Inferior parietal cortex (tissue), 1 donor: ENCODE results near the gene SCP2.

Experiments
- DNase-seq: peaks from one replicate; pipeline ENCODE4 v3.0.0-alpha.2; 2016; ENCODE audit errors: extremely low spot score

Gene SCP2

DNA sequence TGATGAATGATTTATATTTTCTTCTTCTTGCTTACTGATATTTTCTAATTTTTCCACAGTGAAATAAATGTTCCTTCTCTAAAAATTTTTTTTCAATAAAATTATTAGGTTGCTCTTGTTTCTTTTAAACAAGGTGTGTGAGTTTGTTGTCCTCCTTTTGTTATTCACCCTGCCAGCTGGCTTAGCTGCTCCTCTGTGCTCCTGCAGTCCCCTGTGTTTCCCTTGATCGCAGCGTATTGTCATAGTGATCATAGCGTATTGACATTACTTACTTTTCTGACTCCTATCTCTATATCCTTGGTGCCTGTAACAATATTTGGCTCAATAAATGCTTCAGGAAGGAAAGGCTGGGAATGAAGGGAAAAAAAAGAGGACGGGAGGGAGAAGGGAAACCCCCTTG, 110.1 kb downstream of the SCP2 start:
- DNase-seq, result no peak

DNA sequence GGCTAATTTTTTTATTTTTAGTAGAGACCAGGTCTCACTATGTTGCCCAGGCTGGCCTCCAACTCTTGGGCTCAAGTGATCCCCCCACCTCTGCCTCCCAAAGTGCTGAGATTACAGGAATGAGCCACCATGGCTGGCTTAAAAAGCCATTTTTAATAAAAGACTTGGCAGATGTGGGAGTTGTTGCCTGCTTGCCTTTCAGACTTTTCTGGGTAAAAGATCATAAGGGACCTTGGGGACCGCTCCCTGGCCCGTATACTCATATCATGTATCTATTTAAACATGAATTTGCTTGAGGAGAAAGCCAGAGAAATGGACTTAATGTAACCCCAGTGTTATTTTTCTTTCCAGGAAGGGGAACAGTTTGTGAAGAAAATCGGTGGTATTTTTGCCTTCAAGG, 111.5 kb downstream of the SCP2 start:
- no peak for DNase-seq

GRCh38 chr1:53043271-53043670, 116.2 kb downstream of the SCP2 start:
- no peak for DNase-seq

- no peak for DNase-seq
Measured at GRCh38 chr1:53044926-53045325, 117.8 kb downstream of the SCP2 start.

DNA sequence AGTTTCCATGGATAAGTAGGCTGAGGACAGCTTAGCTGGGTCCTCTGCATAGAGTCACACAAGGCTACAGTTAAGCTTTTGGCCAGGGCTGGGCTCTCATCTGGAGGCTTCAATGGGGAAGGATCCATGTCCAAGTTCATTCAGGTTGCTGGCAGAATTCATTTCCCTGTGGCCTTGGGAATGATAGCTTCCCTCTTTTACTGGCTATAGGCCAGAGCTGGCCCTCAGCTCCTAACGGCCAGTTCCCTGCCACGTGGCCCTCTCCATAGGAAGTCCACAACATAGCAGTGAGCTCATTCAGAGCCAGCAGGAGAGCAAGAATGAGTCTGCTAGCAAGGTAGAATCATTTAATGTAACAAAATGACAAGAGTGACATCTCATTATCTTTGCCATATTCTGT, 119.9 kb downstream of the SCP2 start:
- no peak for DNase-seq

- no peak for DNase-seq
Measured at GRCh38 chr1:53047737-53048736, 121.0 kb downstream of the SCP2 start.

GRCh38 chr1:53048960-53049573, 122.0 kb downstream of the SCP2 start:
- peak; percentile 40 for DNase-seq

- no peak for DNase-seq
Measured at GRCh38 chr1:53049574-53049967, 122.5 kb downstream of the SCP2 start.

- DNase-seq, result no peak
Measured at GRCh38 chr1:53050310-53050709, 123.2 kb downstream of the SCP2 start.

- DNase-seq, result no peak
Measured at GRCh38 chr1:53051676-53052075, 124.6 kb downstream of the SCP2 start.

DNA sequence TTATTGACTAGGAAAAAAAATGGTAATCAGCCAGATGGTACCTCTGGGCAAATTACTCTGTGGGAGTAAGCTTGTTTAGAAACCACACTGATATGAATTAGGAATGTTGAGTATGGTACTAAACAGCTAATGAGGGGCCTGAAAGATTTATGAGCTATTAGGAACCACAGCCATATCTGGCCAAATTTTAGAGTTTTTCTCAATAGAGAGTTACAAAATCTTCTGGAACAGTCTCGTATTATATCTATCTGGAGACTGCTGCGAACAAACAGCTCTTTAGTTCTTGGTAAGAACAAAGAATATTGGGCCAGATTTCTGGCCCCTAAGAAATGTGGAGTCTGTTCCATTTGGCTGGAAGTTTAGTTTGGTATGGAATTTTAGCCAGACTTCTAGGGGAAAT, 130.1 kb downstream of the SCP2 start:
- no peak for DNase-seq

GRCh38 chr1:53060579-53060978, 133.5 kb downstream of the SCP2 start:
- no peak for DNase-seq

DNA sequence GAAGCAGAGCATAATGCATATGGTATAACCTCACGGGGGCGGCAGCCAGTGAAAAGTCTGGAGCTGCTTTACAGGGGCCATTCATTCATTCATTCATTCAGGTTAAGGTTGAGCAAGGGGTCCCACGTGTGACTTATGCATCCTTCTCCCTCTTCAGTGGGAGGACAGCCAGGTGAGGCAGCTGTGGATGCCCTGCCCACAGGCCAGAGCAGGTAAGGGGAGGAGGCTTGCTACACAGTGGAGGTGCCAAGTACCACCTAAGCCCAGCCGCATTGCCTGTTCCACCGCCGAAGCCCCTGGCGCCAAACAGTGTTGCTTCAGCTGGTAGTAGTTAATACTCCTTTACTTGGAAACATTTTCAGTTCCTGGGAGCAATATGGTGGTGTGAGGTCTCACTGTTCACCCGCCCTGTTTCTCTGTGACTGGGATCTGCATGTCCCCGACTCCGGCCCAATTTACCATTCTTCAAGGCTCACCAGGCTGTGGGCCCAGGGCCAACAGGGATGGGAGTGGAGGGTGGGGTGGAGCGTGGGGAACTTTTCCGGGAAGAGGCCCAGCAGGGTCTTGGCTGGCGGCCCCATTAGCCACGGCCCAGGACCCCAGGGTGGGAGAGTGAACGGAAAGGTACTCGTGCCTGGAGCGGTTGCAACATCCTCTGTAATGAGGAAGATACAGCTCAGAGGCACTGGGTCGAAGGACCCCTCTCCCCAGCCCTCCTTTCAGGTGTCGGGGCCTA, 134.2 kb downstream of the SCP2 start:
- DNase-seq, result no peak

- DNase-seq, result no peak
Measured at GRCh38 chr1:53061859-53062707, 135.0 kb downstream of the SCP2 start, which contains the start of gene PODN. TSS of gene PODN (plus strand) at chr1:53062213. CDS start at chr1:53069856, 7,643 bp downstream.

GRCh38 chr1:53062708-53063591, 135.9 kb downstream of the SCP2 start:
- no peak for DNase-seq

DNA sequence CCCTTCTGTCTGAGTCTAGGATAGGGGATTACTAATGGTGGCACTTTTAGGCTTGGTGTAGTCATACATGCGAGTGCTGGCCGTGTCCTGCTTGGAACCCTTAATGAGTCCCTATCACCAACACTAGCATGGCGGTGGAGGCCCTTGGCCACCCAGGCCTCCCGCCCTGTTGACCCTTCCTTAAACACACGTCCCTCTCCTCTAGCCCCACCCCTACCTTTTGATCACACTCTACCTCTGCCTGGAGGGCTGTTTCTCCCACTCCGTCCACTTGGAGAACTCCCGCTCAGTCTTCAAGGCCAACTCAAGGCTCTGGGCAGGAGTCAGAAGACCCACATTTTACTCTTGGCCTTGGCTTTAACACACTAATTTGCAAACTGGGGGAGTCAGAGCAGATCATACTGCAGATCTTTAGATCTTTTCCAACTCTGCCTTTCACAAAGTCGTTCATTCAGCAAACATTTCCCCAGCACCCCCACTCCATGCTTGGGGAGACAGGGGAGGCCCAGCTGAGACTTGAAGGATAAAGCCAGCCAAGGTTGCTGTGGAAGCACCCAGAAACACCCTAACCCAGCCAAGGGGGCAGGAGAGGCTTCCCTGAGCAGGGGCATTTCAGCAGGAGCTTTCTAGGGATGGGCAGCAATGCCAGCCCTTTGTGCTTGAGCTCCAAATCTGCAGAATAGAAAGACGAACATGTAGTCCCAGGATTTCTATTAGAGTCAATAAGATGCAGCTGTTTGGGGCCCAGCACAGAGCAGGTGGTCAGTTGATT, 136.9 kb downstream of the SCP2 start:
- DNase-seq, result no peak

DNA sequence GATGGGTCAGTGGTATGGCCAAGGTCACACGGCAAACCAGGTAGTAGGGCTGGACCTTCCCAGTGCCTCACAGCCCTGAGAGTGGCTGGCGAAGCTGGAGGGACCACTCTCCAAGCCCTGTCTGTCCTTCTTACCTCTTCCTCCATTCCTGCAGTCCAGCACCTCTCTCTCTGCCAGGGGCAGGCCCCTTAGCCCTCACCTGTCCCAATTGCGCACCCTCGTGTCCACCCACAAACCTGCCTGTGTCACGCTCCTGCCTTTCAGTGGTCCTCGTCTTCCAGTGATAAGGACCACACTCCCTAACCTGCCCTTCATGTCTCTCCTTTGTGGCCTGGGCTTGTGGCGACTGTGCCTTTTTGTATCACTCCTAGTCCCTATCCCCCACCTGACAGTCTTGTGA, 138.3 kb downstream of the SCP2 start:
- DNase-seq, result no peak

- DNase-seq, result no peak
Measured at GRCh38 chr1:53066488-53066887, 139.4 kb downstream of the SCP2 start.

DNA sequence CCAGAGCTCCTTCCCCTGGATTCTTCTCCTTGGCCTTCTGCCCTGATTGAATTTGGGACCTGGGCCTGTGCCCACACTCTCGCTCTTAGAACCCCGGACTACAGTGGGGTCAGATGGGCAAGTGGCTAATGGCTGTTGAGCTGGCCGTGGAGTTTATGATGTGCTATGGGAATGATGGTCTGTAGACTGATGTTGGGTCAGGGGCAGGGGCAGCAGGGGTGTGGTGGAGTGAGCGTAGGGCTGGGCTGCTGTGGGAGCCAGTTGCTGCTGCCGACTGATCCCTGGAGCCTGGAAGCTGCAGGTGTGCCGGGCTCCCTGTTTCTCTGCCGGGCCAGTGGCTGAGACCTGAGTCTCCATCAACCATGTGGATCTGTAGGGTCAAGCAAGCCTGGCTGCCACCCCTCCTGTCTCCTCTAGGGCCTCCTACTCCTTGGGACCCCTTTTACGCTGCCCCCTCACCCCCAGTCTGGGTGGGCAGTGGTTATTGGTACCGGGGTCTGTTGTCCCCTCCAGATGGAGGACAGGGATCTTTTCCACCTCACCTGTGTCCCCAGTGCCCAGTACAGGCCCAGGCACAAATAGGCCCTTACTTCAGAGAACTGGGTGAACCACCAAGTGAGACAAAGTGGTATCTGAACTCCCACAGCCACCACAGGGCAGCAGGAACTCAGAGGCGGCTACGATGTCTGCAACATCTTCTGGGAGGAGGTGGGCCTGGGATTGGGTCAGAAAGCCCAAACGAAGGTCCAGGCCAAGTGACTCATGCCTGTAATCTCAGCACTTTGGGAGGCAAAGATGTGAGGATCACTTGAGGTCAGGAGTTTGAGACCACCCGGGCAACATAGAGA, 140.0 kb downstream of the SCP2 start:
- DNase-seq, result no peak
